Eye (tissue), 1 donor: ENCODE data around the gene NMD3.

Source experiments
- DNase-seq: peaks from one replicate; pipeline ENCODE4 v3.0.0-alpha.2; 2015

NMD3 gene

GRCh38 chr3:161284989-161285388, 63.9 kb downstream of the NMD3 start:
- DNase-seq: no peak

GRCh38 chr3:161289174-161289573, 68.1 kb downstream of the NMD3 start:
- DNase-seq: no peak

GRCh38 chr3:161291191-161291901, 70.2 kb downstream of the NMD3 start:
- DNase-seq: no peak

- DNase-seq: no peak
These were observed 72.3 kb downstream of the NMD3 start for GRCh38 chr3:161293381-161293780.

GRCh38 chr3:161295325-161295724, 74.2 kb downstream of the NMD3 start:
- no peak for DNase-seq

- no peak for DNase-seq
These were observed 75.7 kb downstream of the NMD3 start for GRCh38 chr3:161296814-161297213.
